BE2C (cell line): ENCODE measurements around the gene RARA.
A peak's percentile ranks its signal among the peaks of the same experiment; 100 is the strongest.

Source experiments
- DNase-seq: peaks from one replicate; pipeline ENCODE4 v3.0.0-alpha.2; 2020
- H3K27me3 ChIP-seq: fragments of 250-450 bp; sonication (Bioruptor Pico); 2 replicates; pipeline ENCODE4 v1.5.1; 2020; ENCODE audit warnings: mild to moderate bottlenecking
- H3K36me3 ChIP-seq: fragments of 250-450 bp; sonication (Bioruptor Pico); 2 replicates; pipeline ENCODE4 v1.5.1; 2020; ENCODE audit warnings: mild to moderate bottlenecking
- H3K4me1 ChIP-seq: fragments of 250-450 bp; sonication (Bioruptor Pico); 2 replicates; pipeline ENCODE4 v1.5.1; 2020
- H3K4me3 ChIP-seq: 2 replicates; pipeline ENCODE4 v1.5.1; 2011; ENCODE audit warnings: low read depth, low read length
- H3K9me3 ChIP-seq: fragments of 250-450 bp; sonication (Bioruptor Pico); 2 replicates; pipeline ENCODE4 v1.5.1; 2020
- CTCF ChIP-seq: IDR thresholded peaks from 2 replicates; pipeline ENCODE4 v1.5.1; 2012; ENCODE audit warnings: mild to moderate bottlenecking, low read depth, low read length

The RARA gene

GRCh38 chr17:40312131-40312731, 3.3 kb downstream of the RARA start:
- TF ChIP-seq CTCF: no peak
- Histone ChIP-seq H3K36me3 (no peaks in the 10 kb centered on the region), H3K4me3 (no peak overlapping the region; the same call in 1 of the 2 replicates), H3K27me3 (no peaks in the 10 kb centered on the region), H3K4me1 (peaks cover 67% of the 10 kb centered on the region), H3K9me3 (no peaks in the 10 kb centered on the region)
- DNase-seq: no peak

- peaks cover 62% of the 10 kb centered on the region for H3K4me1 ChIP-seq
- TF ChIP-seq CTCF: no peak
- no peak overlapping the region for H3K4me3 ChIP-seq
- DNase-seq: no peak
- H3K9me3 ChIP-seq: no peaks in the 10 kb centered on the region
- H3K36me3 ChIP-seq: no peaks in the 10 kb centered on the region
- no peaks in the 10 kb centered on the region for H3K27me3 ChIP-seq
Observed at GRCh38 chr17:40312893-40313667, 4.1 kb downstream of the RARA start.

- Histone ChIP-seq H3K36me3 (peaks cover 3% of the 10 kb centered on the region; the same call in 1 of the 2 replicates), H3K4me3 (no peak overlapping the region), H3K9me3 (no peaks in the 10 kb centered on the region), H3K27me3 (no peaks in the 10 kb centered on the region), H3K4me1 (peaks cover 55% of the 10 kb centered on the region)
- TF ChIP-seq CTCF: no peak
- no peak for DNase-seq
Observed at GRCh38 chr17:40313668-40314583, 4.9 kb downstream of the RARA start.

GRCh38 chr17:40314584-40314956, 5.6 kb downstream of the RARA start:
- Histone ChIP-seq H3K27me3 (no peaks in the 10 kb centered on the region), H3K4me1 (peaks cover 55% of the 10 kb centered on the region), H3K4me3 (no peak overlapping the region), H3K9me3 (no peaks in the 10 kb centered on the region), H3K36me3 (peaks cover 3% of the 10 kb centered on the region; the same call in 1 of the 2 replicates)
- DNase-seq: peak; percentile 92
- TF ChIP-seq CTCF: no peak

GRCh38 chr17:40315206-40315605, 6.2 kb downstream of the RARA start:
- Histone ChIP-seq H3K9me3 (no peaks in the 10 kb centered on the region), H3K4me3 (no peak overlapping the region), H3K4me1 (peaks cover 58% of the 10 kb centered on the region), H3K27me3 (no peaks in the 10 kb centered on the region), H3K36me3 (peaks cover 3% of the 10 kb centered on the region; the same call in 1 of the 2 replicates)
- no peak for DNase-seq
- TF ChIP-seq CTCF: no peak
